ENCODE data around the gene SOX11.

Gene SOX11

GRCh38 chr2:5695654-5696403, 3.6 kb downstream of the SOX11 start:
- Histone ChIP-seq H3F3A (ENCODE audit: low read depth) (no peaks in the 10 kb centered on the region), H3K4me3 (ENCODE audit: low read length, poor library complexity, severe bottlenecking) (no peak overlapping the region), H3K36me3 (ENCODE audit: insufficient read depth, low read length) (no peaks in the 10 kb centered on the region), H4K20me1 (ENCODE audit: insufficient read depth, low read length, poor library complexity, severe bottlenecking) (no peaks in the 10 kb centered on the region), H3K4me1 (ENCODE audit: insufficient read depth, low read length, poor library complexity, severe bottlenecking) (no peaks in the 10 kb centered on the region), H3K9me2 (replicated peaks; ENCODE audit: low read depth, low read length) (no peaks in the 10 kb centered on the region), H3K4me2 (ENCODE audit: low read depth, low read length, poor library complexity, severe bottlenecking) (no peak overlapping the region), H2AFZ (ENCODE audit: low read length) (no peak overlapping the region), H3K9me3 (ENCODE audit: insufficient read depth, low read depth, low read length) (no peaks in the 10 kb centered on the region), H3K79me2 (ENCODE audit: insufficient read depth, low read length) (no peaks in the 10 kb centered on the region), H3K27me3 (ENCODE audit: insufficient read depth, low read length, poor library complexity, severe bottlenecking) (no peaks in the 10 kb centered on the region), H3K9ac (ENCODE audit: low read depth, low read length, poor library complexity, severe bottlenecking) (no peak overlapping the region)
- no peak for TF ChIP-seq EZH2phosphoT487 (IDR thresholded peaks at IDR 0.05; ENCODE audit: borderline replicate concordance)

DNA sequence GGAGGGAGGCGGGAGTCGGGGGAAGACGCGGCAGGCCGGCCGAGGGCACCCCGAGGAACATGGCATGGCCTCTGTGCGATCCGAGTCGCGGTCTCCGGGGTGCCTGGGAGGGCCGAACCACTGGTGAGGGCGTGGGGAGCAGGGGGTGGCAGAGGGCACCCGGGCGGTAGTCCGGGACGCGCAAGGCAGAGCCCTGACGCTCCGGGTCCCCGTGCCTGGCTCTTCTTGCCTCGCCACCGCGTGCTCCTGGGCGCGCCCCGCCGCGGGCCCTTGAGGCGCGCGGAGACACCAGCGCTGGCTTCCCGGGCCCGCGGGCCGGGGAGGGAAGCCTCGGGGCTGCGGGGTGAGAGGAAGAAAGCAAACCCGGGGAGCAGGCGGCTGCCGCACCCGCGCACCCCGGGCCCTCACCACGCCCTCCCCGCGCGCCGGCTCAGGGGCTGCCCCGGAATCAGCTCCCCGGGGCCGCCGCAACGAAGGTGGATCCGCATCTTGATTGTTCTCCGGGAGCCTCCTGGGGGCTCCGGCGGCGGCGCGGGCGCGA, 4.3 kb downstream of the SOX11 start:
- H3K4me3 ChIP-seq (ENCODE audit: low read length, poor library complexity, severe bottlenecking): no peak overlapping the region

GRCh38 chr2:5696945-5697521, 4.8 kb downstream of the SOX11 start:
- H3K79me2 ChIP-seq (ENCODE audit: insufficient read depth, low read length): no peaks in the 10 kb centered on the region
- H3K4me3 ChIP-seq (ENCODE audit: low read length, poor library complexity, severe bottlenecking): no peak overlapping the region
- no peak overlapping the region for H3K4me2 ChIP-seq (ENCODE audit: low read depth, low read length, poor library complexity, severe bottlenecking)
- no peaks in the 10 kb centered on the region for H3K4me1 ChIP-seq (ENCODE audit: insufficient read depth, low read length, poor library complexity, severe bottlenecking)
- H3K36me3 ChIP-seq (ENCODE audit: insufficient read depth, low read length): no peaks in the 10 kb centered on the region
- no peak overlapping the region for H3K9ac ChIP-seq (ENCODE audit: low read depth, low read length, poor library complexity, severe bottlenecking)
- no peak overlapping the region for H2AFZ ChIP-seq (ENCODE audit: low read length)
- no peaks in the 10 kb centered on the region for H3F3A ChIP-seq (ENCODE audit: low read depth)
- H3K27me3 ChIP-seq (ENCODE audit: insufficient read depth, low read length, poor library complexity, severe bottlenecking): no peaks in the 10 kb centered on the region
- no peaks in the 10 kb centered on the region for H3K9me2 ChIP-seq (replicated peaks; ENCODE audit: low read depth, low read length)
- TF ChIP-seq, protein P1, sequence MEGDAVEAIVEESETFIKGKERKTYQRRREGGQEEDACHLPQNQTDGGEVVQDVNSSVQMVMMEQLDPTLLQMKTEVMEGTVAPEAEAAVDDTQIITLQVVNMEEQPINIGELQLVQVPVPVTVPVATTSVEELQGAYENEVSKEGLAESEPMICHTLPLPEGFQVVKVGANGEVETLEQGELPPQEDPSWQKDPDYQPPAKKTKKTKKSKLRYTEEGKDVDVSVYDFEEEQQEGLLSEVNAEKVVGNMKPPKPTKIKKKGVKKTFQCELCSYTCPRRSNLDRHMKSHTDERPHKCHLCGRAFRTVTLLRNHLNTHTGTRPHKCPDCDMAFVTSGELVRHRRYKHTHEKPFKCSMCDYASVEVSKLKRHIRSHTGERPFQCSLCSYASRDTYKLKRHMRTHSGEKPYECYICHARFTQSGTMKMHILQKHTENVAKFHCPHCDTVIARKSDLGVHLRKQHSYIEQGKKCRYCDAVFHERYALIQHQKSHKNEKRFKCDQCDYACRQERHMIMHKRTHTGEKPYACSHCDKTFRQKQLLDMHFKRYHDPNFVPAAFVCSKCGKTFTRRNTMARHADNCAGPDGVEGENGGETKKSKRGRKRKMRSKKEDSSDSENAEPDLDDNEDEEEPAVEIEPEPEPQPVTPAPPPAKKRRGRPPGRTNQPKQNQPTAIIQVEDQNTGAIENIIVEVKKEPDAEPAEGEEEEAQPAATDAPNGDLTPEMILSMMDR (conservative IDR thresholded peaks at IDR 0.05; ENCODE audit: low read length): no peak
- TF ChIP-seq EZH2phosphoT487 (IDR thresholded peaks at IDR 0.05; ENCODE audit: borderline replicate concordance): no peak
- H4K20me1 ChIP-seq (ENCODE audit: insufficient read depth, low read length, poor library complexity, severe bottlenecking): no peaks in the 10 kb centered on the region
- H3K9me3 ChIP-seq (ENCODE audit: insufficient read depth, low read depth, low read length): no peaks in the 10 kb centered on the region

More for the DNA sequence above, 4.3 kb downstream of the SOX11 start:
- Histone ChIP-seq H3K36me3 (ENCODE audit: insufficient read depth, low read length) (no peaks in the 10 kb centered on the region), H3K9me3 (ENCODE audit: insufficient read depth, low read depth, low read length) (no peaks in the 10 kb centered on the region), H3K9ac (ENCODE audit: low read depth, low read length, poor library complexity, severe bottlenecking) (no peak overlapping the region), H3K9me2 (replicated peaks; ENCODE audit: low read depth, low read length) (no peaks in the 10 kb centered on the region), H3K79me2 (ENCODE audit: insufficient read depth, low read length) (no peaks in the 10 kb centered on the region), H4K20me1 (ENCODE audit: insufficient read depth, low read length, poor library complexity, severe bottlenecking) (no peaks in the 10 kb centered on the region), H2AFZ (ENCODE audit: low read length) (no peak overlapping the region), H3K27me3 (ENCODE audit: insufficient read depth, low read length, poor library complexity, severe bottlenecking) (no peaks in the 10 kb centered on the region), H3F3A (ENCODE audit: low read depth) (no peaks in the 10 kb centered on the region), H3K4me1 (ENCODE audit: insufficient read depth, low read length, poor library complexity, severe bottlenecking) (no peaks in the 10 kb centered on the region), H3K4me2 (ENCODE audit: low read depth, low read length, poor library complexity, severe bottlenecking) (no peak overlapping the region)
- TF ChIP-seq EZH2phosphoT487 (IDR thresholded peaks at IDR 0.05; ENCODE audit: borderline replicate concordance): no peak
- TF ChIP-seq, protein P1 (conservative IDR thresholded peaks at IDR 0.05; ENCODE audit: low read length): no peak
